GM18951 (cell line): Measurements from ENCODE around the gene MACROD2.

Experiments
- POLR2A ChIP-seq: IDR thresholded peaks from 4 replicates; pipeline ENCODE4 v1.6.1; 2011; ENCODE audit warnings: mild to moderate bottlenecking; ENCODE audit not compliant: insufficient read length, insufficient read depth; ENCODE audit errors: extremely low read depth
- in situ Hi-C: fragments of 300-500 bp; cut with MboI; formaldehyde crosslinking; loops from one replicate; pipeline ENCODE4 v1.12.0; 2022; ENCODE audit warnings: low sequenced_read_pairs, mixed read lengths, inconsistent platforms; ENCODE audit not compliant: unreplicated experiment

The MACROD2 gene

DNA sequence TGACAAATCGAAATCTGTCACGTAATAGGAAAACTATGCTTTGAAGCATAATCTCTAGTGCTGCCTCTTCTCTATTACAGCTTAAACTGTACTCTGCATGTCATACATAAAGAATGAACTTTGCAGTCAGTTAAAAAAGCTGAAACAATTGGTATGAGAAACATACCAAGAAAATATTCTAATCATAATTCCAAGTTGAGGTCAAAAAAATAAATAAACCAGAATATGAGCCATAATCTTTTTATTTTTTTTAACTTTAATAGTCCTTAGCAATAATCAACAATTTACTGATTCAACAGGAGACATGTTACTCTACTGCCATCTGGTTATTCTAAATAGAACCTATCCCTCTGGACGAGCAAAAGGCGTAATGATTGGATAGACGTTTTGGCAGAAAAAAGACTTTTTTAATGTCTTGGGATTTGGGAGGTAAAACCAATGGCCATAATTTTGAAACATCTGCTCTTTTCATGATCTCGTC is 566.5 kb downstream of the MACROD2 start:
- in situ Hi-C loops = no loop called here
- no peak for TF ChIP-seq POLR2A

GRCh38 chr20:14562981-14563380 is 567.7 kb downstream of the MACROD2 start:
- in situ Hi-C loops = no loop called here
- TF ChIP-seq POLR2A = no peak

GRCh38 chr20:14566505-14566904 is 571.2 kb downstream of the MACROD2 start:
- in situ Hi-C loops = no loop called here
- no peak for TF ChIP-seq POLR2A

DNA sequence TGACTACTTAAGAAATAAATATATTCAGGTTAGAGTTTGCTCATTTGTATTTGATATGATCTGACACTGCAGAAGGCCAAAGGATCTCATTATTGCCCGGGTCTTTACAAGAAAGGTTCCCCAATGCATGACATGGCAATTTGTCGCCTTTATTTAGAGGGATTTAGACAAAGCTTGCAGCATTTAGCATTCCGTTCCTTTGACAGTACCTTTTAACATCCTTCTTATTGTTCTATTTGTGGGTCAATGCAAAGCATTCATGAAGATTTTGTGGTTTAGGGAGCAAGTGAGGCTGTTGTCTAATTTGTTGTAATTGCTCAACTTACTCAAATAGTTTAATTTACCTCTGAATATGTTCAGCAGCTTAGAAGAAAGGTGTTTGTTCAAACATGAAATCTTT is 572.9 kb downstream of the MACROD2 start:
- no peak for TF ChIP-seq POLR2A
- in situ Hi-C loops = no loop called here

GRCh38 chr20:14568701-14569100 is 573.4 kb downstream of the MACROD2 start:
- in situ Hi-C loops = no loop called here
- TF ChIP-seq POLR2A = no peak

DNA sequence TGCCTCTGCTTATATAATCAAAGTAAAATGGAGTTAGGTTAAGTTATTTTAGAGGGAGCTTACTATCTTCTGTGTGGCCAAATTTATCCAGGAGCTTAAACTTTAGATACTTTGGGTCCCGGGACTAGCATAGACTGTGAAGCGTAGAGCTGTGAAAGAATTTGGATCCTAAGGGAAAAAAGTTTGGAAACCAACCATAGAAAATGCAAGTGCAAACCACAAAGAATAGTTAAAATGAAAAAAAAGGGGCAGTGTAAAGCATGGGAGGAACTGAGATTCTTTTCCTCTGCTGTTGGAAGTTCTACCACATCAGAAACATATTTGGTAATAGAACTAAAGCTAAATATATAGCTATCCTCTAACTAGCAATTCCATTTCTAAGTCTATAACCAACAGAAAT is 574.3 kb downstream of the MACROD2 start:
- in situ Hi-C loops = no loop called here
- no peak for TF ChIP-seq POLR2A

GRCh38 chr20:14570811-14571210 is 575.5 kb downstream of the MACROD2 start:
- TF ChIP-seq POLR2A = no peak
- in situ Hi-C loops = no loop called here

GRCh38 chr20:14573676-14574075 is 578.4 kb downstream of the MACROD2 start:
- no peak for TF ChIP-seq POLR2A
- in situ Hi-C loops = no loop called here

DNA sequence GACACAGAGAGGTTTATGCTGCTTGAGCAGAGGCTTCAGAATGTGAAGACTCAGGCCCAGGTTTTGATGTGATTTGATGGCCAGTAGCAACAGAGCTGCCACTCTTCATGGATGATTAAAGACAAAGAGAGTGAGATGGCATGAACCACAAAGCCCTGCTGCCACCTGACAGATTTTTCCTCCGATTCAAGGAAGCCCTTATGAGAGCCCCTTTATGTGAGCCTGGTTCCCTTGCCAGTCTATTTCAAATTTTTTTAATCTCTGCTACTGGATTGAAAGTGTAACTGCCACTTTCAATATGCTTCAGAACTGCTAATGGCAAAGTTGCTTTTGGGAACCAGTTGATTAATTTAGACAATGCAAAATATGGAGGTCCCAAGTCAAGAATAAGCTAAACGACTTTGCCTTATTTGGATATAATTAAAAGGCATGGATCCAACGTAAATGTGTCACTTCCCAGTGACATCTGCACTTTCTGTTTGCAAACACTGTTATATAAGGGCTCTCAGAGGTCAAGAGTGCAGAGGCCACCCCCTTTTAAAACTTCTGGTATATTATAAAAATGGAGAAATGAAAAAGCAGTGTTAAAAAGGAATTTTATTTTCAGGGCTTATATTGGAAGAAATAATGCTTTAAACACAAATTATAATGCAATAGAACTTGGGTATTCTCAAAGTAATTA is 581.0 kb downstream of the MACROD2 start:
- in situ Hi-C loops = no loop called here
- no peak for TF ChIP-seq POLR2A

- in situ Hi-C loops = no loop called here
- TF ChIP-seq POLR2A = no peak
Measured at GRCh38 chr20:14580418-14581074, 585.2 kb downstream of the MACROD2 start.

GRCh38 chr20:14581731-14582130 is 586.4 kb downstream of the MACROD2 start:
- TF ChIP-seq POLR2A = no peak
- in situ Hi-C loops = no loop called here

DNA sequence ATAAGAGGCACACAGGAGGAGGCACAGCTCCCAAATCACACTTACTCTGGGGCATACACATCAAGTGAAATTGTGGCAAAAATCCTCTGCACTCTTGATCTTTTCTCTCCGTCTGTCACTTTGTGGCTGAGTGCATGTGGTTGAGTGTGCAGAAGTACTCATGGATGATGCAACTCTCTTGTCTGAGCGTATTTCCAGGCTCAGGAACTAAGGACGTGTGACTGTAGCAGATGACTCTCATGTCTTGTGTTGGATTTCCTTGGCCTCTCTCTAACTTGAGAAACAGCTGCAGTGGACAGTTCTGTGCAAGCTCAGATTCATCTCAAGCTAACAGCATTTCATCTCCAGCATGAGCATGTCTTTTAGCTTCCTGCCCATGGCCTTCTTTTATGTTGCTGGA is 587.5 kb downstream of the MACROD2 start:
- in situ Hi-C loops = no loop called here
- no peak for TF ChIP-seq POLR2A

DNA sequence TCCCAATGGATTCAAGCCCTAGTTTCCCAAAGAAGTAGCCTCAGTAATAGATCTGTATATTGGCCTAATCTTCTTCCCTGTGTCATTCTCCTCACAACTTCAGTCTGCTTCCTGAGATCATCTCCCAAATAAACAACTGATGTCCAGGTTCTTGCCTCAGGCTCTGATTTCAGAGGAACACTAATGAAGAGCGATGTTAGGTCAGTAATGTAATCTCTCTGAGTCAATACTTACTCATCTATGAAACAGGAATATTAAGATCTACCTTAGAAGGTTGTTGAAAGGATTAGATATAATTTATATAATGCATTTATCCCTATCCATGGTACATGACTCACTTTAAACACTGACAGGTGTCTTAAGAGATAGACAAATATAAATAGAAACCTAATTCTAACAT is 588.1 kb downstream of the MACROD2 start:
- in situ Hi-C loops = no loop called here
- no peak for TF ChIP-seq POLR2A

GRCh38 chr20:14589383-14589782 is 594.1 kb downstream of the MACROD2 start:
- in situ Hi-C loops = no loop called here
- TF ChIP-seq POLR2A = no peak

DNA sequence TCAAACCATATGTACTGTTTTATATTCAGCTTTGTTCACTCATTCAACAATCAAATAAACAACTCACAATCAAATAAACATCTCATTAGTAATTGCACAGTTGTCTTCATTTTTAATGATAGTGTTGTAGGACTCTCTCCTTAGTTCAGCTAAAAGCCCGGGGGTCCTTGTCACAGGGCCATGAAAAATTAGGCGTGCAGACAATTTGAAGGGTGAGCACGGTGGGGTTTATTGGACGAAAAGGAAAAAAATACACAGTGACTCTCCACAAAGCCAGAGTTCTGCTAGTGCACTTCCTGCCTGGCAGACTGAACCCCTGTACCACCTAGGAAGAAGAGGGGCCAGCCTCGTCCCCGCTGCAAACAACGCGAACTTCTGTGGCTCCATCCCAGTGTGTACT is 599.7 kb downstream of the MACROD2 start:
- no peak for TF ChIP-seq POLR2A
- in situ Hi-C loops = no loop called here

GRCh38 chr20:14597206-14597715 is 601.9 kb downstream of the MACROD2 start:
- in situ Hi-C loops = no loop called here
- no peak for TF ChIP-seq POLR2A
